CD4-positive, alpha-beta T cell treated with Interleukin-15 for 1 hour (primary cell): ENCODE data around the gene BICD1.
"Not testable (repeated sequence)": the region's sequence is repeated elsewhere in the genome, so short reads cannot be mapped to it uniquely, and the experiment has no call there.

Experiments
- DNase-seq: peaks from one replicate; pipeline ENCODE4 v3.0.0-alpha.2; 2020

The BICD1 gene

GRCh38 chr12:32196250-32197198, 89.9 kb downstream of the BICD1 start:
- DNase-seq: no peak

DNA sequence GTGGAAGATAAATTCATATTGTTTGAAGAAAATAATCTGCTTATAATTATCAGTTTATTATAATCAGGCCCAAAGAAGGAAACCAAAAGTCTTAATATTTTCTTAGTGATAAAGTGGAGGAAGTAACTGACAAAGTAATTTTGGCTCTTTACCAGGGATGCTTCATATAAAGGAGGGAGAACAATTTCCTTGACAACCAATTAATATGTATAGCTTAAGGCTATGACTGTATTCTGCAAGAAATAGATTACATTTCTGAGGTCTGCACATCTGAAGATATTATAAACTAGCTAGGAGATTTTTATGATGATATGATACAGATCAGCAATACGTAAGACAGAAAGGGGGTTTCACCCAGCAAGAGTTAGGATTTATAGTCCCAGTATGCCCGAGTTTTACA, 90.8 kb downstream of the BICD1 start:
- DNase-seq: no peak

DNA sequence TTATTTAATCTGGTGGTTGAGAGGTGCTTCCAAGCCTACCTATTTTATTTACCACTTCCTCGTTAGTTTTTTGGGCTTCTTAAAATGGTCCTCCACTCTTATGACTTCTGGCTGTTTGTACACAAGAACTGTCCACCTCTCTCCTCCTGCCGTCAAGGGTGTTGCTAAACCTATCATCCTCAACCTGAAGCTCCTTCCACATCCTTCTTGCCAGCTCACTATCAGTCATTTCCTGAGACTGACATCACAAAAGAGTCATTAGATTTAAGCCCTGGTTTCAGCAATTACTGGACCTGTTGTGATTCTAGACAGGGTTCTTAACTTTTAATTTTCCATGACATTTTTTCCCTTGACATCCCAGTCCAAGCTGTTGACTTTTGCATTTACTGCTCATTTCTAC, 91.9 kb downstream of the BICD1 start:
- no peak for DNase-seq

DNA sequence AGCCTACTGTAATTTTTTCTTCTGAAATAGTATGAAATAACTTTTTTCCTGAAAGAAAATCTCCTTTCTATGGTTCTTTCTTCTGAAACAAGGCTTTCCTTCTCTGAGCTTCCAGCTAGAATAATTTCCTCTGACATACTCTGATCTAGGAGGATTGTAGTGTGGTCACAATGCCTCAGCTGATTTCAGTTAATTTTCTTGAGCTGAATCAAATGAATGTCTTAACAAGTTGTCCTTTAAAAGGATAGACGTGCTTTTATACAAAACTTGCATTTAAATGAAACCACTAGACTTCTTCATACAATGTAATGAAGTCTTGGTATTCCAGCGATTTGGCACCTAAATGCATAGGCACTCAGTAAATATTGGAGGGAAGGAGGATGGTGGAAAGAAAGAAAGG, 94.4 kb downstream of the BICD1 start:
- no peak for DNase-seq

DNA sequence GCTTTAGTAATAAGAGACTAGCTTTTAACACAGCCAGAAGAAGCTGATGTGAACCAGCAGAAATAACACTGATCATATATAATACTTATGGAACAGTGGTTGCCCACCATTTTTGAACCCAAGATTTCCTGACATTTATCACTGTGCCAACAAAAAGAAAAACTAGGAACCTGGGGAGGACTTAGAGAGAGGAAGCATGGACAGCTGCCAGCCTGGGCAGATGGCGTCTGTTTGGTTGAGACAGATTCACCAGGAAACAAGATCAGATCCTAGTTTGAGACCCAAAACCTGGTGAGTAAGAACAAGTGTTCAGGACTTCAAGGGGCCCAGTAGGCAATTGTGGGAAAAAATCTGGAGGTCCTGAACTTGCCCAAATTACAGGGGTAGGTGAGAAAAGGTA, 95.3 kb downstream of the BICD1 start:
- no peak for DNase-seq

DNA sequence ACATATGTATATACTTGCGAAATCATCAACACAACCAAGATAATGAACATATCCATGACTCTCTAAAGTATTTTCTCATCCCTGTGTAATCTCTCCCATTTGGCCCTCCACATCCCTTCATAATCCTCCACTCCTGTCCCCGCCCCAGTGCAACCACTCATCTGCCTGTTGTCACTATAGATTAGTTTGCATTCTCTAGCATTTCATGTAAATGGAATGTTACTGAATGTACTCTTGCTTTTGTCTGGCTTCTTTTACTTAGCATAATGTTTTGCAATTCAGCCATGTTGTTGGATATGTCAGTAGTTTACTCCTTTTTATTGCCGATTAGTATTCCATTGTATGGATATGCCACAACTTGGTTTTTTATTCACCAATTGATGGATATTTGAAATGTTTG, 99.1 kb downstream of the BICD1 start:
- DNase-seq: no peak

DNA sequence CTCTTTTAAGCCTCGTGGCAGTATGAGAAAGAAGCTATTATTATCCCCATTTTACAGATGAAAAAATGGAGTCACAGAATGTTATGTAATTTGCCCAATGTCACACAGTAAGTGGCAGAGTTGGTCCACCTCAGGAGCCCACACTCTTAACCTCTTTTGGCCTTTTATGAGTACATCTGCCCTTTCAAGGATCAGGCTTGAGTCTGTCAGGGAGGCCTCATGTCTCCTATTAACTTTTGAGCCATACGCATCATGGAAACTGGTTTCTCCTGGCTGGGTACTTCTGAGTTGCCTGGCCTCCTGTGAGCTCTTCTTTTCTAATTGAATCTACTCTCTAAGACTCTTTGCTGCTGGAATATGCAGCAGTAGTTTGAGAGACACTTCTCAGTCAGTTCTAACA, 101.7 kb downstream of the BICD1 start:
- no peak for DNase-seq

GRCh38 chr12:32211066-32211899, 104.6 kb downstream of the BICD1 start:
- DNase-seq: no peak

DNA sequence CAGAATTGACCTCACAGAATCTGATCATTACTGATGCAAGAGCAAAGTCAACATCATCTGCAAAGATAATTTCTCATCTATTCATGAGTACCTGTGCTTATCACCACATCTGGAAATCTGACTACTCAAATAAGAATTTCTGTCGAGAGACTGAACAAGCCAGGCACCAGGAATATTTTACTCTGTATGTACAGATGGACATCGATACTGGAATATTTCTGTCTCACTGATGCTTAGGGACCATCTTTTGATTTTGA, 105.2 kb downstream of the BICD1 start:
- no peak for DNase-seq

- DNase-seq: no peak
Measured at GRCh38 chr12:32214723-32215122, 108.1 kb downstream of the BICD1 start.

DNA sequence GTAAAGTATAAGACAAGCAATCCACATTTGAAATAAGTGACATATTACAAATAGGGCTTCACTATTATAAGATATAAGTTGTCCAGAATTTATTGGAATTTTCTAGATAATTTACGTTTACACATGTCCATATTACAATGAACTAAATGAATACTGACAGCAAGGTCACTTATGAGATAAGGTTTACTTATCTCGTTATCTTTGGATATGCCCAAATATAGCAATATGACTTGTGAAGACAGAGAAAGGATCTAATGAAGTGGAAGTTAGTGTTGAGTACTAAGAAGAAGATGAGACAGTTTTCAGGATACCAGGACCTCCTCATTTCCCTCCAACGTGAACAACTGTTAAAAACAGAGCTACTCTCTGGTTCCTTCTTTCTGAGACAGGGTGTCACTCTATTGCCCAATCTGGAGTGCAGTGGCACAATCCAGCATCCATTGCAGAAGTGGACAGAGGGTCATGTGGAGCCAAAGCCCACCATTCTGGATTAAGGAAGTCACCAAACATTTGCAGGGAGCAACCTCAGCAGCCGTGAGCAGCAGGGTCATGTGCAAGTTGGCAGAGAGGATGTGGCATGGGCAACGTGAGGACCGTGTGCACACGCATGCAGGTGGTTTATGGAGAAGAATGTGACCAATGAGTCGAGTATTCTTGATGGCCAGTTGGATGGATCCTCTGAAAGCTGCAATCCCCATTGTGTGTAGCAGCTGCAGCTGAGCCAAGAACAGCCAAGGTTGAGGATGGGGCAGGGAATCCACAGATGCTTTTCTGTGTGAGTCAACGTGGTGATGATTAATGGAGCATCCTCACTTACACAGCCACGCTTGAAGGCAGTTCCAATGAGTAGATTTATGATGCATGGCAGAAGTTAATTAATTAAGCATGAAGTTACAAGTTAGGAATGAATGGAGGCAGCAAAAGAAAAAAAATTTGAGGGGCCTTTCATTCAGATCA, 111.0 kb downstream of the BICD1 start:
- peak; percentile 29 for DNase-seq

DNA sequence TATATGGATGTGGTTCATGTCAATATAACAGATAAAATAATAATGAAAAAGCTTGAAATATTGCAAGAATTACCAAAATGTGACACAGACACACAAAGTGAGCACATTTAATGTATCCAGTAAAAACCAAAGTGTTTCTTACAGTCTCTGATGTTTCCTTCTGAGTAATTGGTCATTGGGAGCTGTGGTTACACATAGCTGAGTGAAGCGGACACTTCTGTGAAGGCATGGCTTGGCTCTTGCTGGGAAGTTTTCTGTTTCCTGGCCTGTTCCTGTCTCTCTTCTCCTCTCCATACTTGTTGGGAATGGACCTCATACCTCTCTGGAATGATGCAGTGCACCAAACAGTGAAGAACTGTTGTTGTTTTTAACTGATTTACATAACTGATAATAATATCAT, 117.3 kb downstream of the BICD1 start:
- DNase-seq: no peak

DNA sequence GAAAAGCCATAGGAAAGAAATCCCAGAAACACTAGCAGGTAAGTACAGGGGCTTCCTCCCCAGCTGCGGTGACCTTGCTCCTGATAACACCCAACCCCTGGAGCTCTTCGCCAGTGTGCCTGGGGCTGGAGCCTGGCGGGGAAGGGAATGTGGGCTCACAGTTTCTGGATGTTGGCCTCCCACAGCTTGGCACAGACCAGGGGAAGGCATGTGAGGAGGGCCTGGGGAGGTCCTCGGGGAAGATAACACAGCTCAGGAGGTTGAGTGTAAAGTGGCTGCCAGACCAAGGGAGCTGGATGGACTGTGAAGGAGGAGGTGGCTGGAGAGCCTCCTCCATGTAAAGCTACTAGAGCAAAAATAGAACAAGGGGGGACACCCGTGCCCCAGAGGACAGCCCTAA, 120.1 kb downstream of the BICD1 start:
- DNase-seq: no peak

DNA sequence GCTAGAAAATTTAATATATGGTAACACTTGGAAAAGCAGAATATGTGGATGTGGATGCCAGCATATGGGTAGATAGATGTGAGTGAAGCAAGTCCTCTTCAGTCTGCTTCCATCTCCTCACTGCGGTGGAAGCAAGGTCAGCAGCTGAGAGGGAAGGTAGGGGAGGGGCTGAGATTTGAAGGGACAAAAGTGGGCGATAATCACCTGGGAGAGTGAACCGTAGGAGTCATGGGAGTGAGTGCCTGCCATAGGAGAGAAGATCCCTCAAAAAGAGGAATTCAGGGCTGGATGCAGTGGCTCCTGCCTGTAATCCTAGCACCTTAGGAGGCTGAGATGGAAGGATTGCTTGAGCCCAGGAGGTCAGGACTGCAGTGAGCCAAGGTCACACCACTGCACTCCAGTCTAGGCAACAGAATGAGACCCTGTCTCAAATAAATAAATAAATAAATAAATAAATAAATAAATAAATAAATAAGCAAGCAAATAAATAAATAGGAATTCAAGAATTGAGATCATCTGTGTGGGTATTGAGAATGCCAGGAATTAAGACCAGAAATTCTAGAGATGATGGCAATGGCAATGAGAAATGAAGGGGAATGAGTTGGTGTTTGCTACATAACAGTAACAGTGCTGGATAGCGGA, 123.4 kb downstream of the BICD1 start:
- no peak for DNase-seq

- no peak for DNase-seq
Measured at GRCh38 chr12:32230613-32230993, 124.0 kb downstream of the BICD1 start.

DNA sequence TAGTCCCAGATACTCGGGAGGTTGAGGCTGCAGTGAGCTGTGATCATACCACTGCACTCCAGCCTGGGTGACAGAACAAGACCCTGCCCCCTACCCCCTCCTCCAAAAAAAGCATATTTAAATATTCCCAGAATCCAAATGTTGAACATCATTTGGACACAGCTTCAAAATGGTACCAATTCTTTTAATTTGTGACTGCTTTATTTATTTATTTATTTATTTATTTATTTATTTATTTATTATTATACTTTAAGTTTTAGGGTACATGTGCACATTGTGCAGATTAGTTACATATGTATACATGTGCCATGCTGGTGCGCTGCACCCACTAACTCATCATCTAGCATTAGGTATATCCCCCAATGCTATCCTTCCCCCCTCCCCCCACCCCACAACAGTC, 124.7 kb downstream of the BICD1 start:
- not testable (repeated sequence) for DNase-seq

DNA sequence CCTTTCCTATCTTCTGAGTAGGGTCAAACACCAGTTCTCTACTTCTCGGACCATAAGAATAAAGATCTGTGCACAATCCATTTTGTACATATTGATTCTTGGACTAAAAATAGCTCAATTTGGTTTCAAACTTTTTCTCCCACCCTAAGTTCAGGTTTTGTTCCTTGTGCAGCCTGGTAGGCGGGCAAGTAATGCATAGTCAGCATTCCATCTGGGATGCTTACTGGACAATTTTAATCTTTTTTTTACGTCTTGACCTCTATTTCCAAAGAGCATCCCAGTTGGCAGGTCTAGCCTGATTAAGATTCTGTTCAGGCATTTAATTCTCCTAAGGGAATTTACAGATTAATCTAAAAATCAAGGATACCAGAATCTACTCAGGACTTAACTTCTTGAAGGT, 126.9 kb downstream of the BICD1 start:
- DNase-seq: no peak

DNA sequence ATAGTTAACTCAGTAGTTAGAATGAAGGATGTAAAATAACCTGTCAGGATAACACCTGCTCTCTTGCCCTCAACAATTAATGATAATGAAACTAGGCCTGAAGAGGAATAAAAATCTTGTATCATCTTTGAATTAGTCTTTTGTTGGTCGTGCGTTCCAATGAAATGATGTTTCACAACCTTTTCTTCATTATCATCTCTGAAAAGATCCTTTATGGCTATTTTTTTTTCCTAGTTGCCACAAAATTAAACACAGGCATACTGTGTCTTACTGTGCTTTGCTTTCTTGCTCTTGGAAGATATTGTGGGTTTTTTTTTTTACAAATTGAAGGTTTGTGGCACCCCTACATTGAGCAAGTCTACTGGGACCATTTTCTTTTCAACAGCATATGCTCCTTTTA, 128.6 kb downstream of the BICD1 start:
- no peak for DNase-seq

DNA sequence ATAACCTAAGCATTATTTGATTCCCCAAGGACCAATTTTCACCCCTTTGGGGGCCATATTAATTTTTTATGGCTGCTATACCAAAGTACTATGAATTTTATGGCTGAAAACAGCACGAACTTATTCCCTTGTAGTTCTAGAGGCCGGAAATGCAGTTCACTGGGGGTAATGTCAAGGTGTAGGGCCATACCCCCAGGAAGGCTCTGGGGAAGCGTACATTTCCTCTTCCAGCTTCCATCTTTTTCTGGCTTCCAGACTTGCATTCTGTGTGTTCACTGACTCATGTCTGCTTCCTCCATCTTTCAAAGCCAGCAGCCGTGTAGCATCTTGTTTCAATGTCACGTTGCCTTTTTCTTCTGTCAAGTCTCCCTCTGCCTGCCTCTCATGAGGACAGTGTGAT, 133.5 kb downstream of the BICD1 start:
- no peak for DNase-seq

DNA sequence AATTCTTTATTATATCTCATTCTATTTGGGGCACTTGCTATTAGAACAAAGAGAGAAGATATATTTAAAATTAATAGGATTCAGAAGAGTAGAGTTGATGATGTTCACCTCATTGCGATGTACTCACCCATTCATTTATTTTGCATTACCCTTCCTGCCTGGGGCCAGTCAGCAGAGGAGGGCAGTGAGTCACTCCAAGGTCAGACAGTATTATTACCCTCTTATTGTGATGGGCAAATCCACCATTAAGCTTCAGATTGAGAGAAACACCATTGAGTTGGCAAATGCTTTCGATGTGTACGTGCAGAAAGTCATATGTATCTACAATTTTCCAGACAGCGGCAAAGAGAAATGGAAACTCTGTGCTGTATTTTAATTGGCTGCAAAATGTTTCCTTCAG, 134.2 kb downstream of the BICD1 start:
- no peak for DNase-seq

DNA sequence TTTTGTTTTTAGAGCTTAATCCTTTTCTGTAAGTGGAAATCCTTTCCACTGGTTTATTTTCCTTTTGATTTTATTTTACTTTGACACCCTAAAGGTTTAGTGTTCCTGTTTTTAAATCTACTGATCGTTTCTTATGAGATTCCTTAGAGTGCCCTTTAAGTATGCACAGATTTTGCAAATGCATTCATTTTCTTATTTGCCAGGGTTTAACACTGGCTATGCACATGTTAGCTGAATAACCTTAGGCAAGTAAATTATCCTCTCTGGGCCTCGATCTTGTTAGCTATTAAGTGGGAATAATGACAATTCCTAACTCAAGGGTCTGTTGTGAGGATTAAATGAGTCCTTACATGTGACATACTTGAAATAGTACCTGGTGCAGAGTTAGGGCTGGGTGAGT, 136.0 kb downstream of the BICD1 start:
- no peak for DNase-seq

- DNase-seq: no peak
Measured at GRCh38 chr12:32248441-32249140, 141.9 kb downstream of the BICD1 start.
